NCI-H2029 (cell line): Measurements from ENCODE around the gene CTXN1.

ENCODE experiments used
- DNase-seq: peaks from one replicate; lab custom pipeline; 2025; lab: John Stamatoyannopoulos, UW

The CTXN1 gene

DNA sequence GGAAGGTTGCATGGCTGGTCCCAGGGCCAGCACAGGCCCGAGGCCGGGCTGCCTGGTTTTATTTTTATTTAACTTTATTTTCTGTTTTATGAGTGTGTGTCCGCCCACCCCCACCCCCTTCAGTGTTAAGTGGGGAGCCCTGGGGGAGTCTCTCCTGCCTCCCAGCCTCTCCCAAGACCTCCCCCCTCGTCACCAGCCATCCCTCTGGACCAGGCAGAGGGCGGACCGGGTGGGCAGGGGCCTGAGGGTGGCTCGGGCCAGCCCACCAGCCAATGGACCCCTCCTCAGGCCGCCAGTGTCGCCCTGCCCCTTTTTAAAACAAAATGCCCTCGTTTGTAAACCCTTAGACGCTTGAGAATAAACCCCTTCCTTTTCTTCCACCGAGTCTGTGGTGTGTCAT lies 11.8 kb downstream of the CTXN1 start:
- DNase-seq = no peak

DNA sequence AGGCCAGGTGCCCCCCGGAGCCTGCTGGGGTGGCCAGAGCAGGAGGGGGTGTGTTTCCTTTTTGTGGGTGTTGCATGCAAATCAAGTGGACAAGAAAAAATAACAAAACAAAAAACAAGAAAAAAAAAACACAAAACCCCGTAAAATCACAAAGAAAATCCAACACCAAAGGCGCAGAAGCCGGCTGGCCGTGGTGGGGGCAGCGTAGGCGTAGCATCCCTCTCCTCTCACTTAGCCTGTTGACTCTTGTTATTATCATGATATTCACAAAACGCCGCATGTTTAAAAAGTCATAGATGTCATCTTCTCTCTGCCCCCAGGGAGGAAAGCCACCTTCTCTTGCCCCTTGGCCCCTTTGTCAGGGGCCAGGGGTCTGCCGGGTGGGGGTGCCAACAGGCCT lies 12.3 kb downstream of the CTXN1 start:
- no peak for DNase-seq

DNA sequence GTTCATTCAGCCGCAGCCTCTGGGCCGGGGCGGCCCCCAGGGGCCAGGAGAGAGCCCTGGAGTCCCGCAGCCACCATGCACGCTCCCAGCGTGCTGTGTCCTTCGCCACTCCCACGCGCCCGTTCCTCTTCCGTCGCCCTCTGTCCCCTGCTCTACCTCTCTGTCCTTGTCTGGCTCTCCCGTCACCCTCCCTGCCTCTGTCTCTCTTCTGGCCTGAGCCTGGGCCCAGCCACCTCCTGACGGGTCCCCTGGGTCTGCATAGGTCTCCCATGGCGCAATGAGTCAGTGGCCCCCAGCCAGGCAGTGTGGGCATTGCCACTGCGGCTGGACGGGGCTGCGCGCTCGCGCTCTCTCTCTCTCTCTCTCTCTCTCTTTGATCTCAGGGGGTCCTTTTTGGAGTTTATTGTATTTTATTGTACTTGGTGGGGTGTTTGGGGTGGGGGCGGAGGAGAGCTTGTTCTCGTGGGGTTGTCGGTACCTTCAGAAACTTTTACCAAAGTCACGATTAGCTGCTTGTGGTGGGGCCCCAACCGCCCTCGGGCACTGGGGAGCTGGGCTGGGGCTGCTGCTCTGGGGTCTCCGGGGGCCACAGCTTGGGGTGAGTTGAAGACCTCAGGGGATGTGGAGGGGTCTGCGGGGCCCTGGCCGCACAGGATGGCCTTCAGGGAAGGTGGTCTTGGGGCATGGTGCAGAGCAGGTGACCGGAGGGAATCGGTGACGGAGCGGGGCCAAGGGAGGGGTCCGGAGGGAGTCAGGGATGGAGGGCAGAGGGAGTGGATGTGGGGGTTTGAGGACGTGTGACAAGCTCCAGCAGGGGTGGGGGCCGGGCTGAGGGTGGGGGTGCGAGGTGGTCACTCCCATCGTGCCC lies 13.0 kb downstream of the CTXN1 start:
- no peak for DNase-seq

DNA sequence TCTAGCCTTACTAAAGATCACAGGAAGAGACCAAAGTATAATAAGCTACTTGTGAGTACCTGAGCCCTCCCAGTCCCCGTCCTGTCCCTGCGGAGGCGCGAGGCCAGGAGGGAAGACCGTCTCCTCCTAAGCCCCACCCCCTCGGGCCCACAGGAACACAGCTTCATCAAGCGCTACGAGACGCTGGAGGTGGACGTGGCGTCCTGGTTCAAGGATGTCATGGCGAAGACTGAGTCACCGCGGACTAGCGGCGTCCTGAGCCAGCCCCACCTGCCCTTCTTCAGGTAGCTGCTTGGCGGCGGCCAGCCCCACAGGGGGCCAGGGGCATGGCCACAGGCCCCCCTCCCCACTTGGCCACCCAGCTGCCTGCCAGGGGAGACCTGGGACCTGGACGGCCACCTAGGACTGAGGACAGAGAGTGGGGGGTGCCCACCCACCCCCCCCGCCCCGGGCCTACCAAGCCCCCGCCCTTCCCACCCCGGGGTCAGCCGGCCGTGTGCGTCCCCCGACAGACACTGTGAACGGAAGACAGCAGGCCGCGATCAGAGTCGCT lies 13.7 kb downstream of the CTXN1 start:
- DNase-seq = no peak

- DNase-seq = no peak
Observed at GRCh38 chr19:7911508-7912143, 14.3 kb downstream of the CTXN1 start.

DNA sequence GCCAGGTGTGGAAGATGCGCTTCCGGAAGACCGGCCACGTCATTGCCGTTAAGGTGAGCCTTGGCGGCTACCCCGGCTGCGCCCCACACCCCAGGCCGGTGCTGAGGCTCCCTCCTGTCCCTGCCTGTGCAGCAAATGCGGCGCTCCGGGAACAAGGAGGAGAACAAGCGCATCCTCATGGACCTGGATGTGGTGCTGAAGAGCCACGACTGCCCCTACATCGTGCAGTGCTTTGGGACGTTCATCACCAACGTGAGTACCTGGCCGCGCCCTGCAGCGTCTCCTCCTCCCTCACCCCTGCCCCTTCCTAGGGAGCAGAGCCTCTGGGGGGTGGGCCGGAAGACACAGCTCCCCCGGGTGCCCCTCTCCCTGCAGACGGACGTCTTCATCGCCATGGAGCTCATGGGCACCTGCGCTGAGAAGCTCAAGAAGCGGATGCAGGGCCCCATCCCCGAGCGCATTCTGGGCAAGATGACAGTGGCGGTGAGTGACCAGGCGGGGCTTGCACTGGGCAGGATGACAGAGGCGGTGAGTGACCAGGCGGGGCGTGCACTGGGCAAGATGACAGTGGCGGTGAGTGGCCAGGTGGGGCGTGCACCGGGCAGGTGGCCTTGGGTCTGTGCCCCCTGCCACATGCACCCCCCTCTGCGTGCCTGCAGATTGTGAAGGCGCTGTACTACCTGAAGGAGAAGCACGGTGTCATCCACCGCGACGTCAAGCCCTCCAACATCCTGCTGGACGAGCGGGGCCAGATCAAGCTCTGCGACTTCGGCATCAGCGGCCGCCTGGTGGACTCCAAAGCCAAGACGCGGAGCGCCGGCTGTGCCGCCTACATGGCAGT lies 15.4 kb downstream of the CTXN1 start:
- no peak for DNase-seq

DNA sequence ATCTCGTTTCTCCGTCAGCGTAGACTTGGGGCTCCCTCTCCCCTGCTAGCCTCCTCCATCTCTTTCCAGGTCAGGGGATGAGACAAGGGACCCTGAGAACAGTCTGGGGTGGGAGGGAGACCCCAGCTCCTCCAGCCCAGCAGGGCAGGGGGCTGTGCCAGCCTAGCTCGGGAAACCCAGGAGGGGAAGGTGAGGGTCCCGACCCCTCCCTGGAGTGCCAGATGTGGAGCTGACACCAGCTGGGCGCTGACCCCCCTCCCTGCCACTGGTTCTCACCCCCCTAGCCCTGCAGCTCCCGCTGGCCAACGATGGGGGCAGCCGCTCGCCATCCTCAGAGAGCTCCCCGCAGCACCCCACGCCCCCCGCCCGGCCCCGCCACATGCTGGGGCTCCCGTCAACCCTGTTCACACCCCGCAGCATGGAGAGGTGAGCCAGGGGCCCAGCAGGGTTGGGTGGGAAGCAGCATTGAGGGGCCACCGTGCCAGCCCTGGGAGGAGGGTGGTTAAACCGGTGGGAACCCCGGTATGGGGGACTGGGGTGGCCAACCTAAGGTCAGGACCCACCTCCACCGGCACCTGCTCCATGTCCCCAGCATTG lies 16.4 kb downstream of the CTXN1 start:
- no peak for DNase-seq

DNA sequence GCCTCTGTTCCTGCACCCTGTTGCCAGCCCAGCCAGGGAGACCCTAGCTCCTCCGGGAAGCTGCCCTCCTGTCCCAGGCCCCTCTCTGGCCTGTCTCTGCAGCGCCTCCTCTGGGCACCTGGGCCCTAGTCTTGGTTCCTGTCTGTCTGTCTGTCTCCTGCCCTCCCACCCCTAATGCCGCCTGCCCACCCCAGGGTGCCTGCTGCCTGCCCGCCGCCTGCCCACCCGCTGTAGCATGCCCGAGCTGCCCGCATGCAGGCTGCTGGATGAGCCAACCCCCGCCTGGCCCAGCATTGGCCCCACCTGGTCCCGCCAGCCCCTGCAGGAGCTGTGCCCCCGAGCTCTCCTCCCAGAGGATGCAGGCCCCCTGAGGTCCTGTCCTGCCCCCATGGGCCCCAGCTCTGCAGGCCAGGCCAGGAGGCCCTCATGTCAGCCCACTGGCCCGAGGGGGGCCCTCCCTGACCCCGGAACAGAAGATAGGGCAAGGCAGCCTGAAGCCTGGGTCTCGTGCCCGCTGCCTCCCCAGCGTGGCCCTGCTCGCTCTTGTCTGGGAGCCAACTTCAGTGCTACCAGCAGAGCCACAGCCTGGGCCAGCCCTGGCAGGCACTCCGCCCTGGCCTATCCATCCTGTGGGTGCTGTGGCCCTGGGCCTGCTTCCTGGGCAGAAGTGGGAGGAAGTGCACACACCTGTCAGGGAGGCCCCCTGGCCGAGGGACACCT lies 17.0 kb downstream of the CTXN1 start:
- DNase-seq = no peak

DNA sequence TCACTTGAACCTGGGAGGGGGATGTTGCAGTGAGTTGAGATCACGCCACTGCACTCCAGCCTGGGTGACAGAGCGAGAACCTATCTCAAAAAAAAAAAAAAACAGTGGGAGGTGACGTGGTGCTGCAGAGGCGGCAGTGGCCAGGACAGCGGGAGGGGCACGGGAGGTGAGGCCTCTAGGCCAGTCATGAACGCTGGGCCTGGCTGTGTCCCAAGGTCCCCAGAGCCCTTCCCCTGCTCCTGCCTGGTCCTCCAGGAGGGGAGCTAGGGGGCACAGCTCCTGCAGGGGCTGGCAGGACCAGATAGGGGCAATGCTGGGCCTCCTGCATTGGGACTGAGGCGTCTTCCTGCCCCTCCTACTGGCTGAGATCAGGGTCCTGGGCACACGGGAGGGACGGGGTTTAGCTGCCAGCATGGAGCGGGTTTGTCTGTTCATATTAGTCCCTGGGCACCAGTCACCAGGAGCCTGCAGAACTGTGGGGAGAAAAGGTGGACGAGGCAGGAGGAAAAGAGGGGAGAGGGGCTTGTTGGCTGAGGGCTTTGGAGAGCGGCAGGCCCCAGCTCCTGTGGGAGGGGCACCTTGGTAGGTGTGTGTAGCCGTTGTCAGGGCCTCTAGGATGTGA lies 17.7 kb downstream of the CTXN1 start:
- no peak for DNase-seq

DNA sequence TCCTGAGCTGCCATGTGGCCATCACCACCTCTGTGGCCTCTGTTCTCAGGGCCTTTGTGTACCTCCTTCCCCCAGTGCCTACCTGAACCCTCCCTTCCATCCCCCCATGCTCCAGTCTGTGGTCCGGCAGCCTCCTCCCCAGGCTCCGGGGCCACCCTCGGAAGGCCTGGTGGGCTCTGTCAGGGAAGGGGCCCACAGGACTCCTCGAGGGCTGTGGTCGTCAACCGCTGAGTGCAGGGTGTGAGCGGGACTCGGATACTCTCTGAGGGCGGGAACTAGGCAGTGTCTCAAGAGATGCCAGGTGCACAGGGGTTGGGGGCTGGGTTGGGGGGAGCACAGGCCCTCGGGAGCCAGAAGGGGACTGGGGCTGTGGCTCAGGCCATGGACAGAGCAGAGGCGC lies 18.4 kb downstream of the CTXN1 start:
- DNase-seq = no peak

DNA sequence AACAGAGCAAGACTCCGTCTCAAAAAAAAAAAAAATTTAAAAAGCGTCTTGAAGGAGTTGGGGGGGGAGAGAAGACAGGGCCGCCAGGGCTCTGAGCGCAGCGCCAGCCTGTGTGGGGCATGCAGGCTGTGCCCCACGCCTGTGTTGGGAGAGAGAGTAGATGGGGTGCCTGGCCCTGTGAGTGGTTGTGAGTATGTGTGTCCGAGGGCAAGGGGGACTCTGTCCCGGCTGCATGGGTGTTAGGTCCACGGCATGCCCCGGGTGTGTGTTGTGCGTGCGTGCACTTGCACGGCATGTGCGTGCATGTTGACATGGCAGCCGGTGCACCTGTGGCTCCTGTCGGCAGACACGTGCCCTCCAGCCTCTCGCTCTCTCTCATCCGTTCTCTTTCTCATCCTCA lies 18.8 kb downstream of the CTXN1 start:
- no peak for DNase-seq

DNA sequence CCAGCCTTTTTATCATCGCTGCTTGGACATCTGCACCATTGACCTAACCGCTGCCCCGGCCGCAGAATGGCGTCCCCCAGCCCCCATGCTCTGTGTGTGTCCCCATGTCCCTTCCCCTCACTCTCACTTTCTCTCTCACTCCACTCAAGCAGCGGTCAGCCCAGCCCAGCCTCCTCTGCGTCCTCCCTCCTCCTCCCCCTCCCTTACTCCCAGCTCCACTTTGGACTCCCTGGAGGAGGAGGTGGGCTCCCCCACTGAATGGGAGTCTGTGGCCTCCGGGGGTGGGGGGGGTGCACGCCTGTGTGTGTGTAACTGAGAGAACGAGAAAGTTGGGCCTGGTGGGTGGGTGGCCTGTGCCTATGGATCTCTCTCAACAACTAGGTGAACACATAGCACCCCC lies 20.1 kb downstream of the CTXN1 start:
- DNase-seq = no peak

DNA sequence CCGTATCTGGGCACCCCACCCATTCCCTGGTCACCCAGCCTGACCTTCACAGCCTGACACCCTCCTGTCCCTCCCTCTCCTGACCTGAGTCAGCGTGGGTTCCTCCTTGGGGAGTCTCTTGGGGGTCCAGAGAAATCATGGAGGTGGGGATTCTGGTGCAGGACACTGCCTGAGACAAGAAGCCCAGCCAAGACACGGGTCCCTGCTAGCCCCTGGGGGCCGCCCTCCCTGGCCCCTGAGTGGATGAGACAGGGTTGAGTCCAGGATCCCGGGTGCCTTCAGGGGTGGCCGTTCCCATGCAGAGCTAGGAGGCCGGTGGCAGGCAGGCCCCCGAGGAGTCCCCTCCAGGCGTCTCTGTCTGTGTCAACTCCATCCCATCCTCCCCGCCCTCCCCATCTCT lies 20.7 kb downstream of the CTXN1 start:
- DNase-seq = no peak

DNA sequence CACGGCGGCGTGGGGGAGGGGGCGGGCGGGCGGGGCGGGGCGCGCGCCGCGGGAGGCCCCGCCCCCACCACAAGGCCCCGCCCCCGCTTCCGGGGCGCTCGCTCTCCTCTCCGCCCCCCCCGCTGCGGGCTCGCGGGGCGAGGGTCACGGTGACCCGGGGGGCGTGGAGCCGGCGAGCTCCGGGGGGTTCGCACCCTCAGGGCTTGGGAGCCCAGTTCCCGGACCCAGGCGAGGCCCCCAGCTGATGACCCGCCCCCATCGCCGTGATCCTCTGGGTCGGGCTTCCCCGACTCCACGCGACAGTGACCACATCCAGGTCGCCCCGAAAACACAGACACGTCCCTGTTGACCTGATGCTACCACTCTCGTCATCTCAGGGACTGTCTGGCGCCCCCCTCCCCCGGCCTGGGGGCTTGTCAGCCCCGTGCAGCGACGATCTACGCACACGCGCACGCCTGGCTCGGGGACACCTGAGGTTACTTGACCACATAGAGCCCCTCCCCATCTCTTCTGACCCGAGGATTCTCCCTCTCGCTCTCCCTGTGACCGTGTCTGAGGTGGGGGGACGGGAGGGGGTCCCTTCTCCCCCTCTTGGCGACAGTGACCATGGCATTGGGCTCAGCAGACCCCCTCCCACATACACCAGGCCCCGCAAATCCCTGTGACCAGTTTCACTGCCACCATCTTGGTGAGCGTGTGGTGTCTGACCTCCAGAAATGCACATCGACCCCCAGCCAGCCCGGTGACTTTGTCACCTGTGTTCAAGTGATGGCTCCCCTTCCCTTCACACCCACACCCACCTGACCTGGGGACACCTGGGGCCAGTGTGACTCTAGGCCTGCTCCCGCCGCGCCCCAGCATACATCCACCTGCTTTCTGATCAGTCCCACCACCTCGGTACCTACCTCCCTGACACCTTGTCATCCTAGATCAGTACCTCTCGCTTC lies 21.6 kb downstream of the CTXN1 start:
- no peak for DNase-seq

GRCh38 chr19:7903244-7904073 lies 22.5 kb downstream of the CTXN1 start, which contains the start of gene MAP2K7:
Gene MAP2K7 (plus strand): TSS chr19:7903877. CDS start chr19:7903945, 68 bp downstream.
- peak; percentile 99 for DNase-seq

GRCh38 chr19:7902796-7903243 lies 23.1 kb downstream of the CTXN1 start:
- DNase-seq = no peak

- no peak for DNase-seq
Observed at GRCh38 chr19:7901337-7901736, 24.6 kb downstream of the CTXN1 start.

GRCh38 chr19:7900931-7901330 lies 25.0 kb downstream of the CTXN1 start:
- DNase-seq = no peak
